Measurements from ENCODE around the gene BRD3OS. TPM values are rescaled to one million over a fixed set of nuclear protein-coding genes. Genes with fewer than 3 reads are reported as not detected.
A peak's percentile ranks its signal among the peaks of the same experiment; 100 is the strongest.

Gene BRD3OS
- total RNA-seq, 1 donor from 2014 or later, result 20.2 TPM

GRCh38 chr9:134054891-134055811, 29.9 kb downstream of the BRD3OS start:
- Histone ChIP-seq H3K4me1 (ENCODE audit: insufficient read depth, low read length) (peaks cover 44% of the 10 kb centered on the region), H3K9me3 (ENCODE audit: insufficient read depth, low read depth, low read length) (no peaks in the 10 kb centered on the region), H3K27ac (ENCODE audit: low read depth, low read length) (no peak overlapping the region), H3K4me2 (ENCODE audit: low read length) (peak overlapping the region; percentile 64), H2AFZ (ENCODE audit: low read depth, low read length) (no peak overlapping the region), H3K9ac (ENCODE audit: low read length) (no peak overlapping the region), H3K4me3 (ENCODE audit: insufficient read depth, low read depth, low read length) (no peak overlapping the region), H3K27me3 (ENCODE audit: insufficient read depth, low read length) (no peaks in the 10 kb centered on the region), H4K20me1 (ENCODE audit: insufficient read depth, low read length) (peaks cover 85% of the 10 kb centered on the region), H3K79me2 (ENCODE audit: insufficient read depth, low read length) (peaks cover 73% of the 10 kb centered on the region), H3K36me3 (ENCODE audit: insufficient read depth, low read length) (no peaks in the 10 kb centered on the region)
- FAIRE-seq, result no peak
- H3K36me3 Mint-ChIP-seq (ENCODE audit: low read depth, unreplicated experiment), result peaks cover 7% of the 10 kb centered on the region
- H3K9me3 Mint-ChIP-seq (ENCODE audit: unreplicated experiment), result no peaks in the 10 kb centered on the region
- H3K4me1 Mint-ChIP-seq (ENCODE audit: low read depth, unreplicated experiment), result peaks cover 8% of the 10 kb centered on the region
- H3K27me3 Mint-ChIP-seq (ENCODE audit: low read depth, unreplicated experiment), result no peaks in the 10 kb centered on the region
- no peak overlapping the region for H3K4me3 Mint-ChIP-seq (ENCODE audit: unreplicated experiment)
- no peak overlapping the region for H3K27ac Mint-ChIP-seq (ENCODE audit: unreplicated experiment)
- DNase-seq (ENCODE audit: low read depth), result no peak
- TF ChIP-seq CTCF (IDR thresholded peaks at IDR 0.05; ENCODE audit: insufficient read depth, low read depth, low read length), result no peak
- no peak for TF ChIP-seq EZH2 (IDR thresholded peaks at IDR 0.05; ENCODE audit: insufficient read depth, low read length)

GRCh38 chr9:134055981-134056461, 30.7 kb downstream of the BRD3OS start:
- peaks cover 6% of the 10 kb centered on the region for H3K36me3 Mint-ChIP-seq (ENCODE audit: low read depth, unreplicated experiment)
- Histone ChIP-seq H2AFZ (ENCODE audit: low read depth, low read length) (no peak overlapping the region), H3K9me3 (ENCODE audit: insufficient read depth, low read depth, low read length) (no peaks in the 10 kb centered on the region), H3K36me3 (ENCODE audit: insufficient read depth, low read length) (no peaks in the 10 kb centered on the region), H3K79me2 (ENCODE audit: insufficient read depth, low read length) (peaks cover 82% of the 10 kb centered on the region), H3K4me3 (ENCODE audit: insufficient read depth, low read depth, low read length) (no peak overlapping the region), H3K4me1 (ENCODE audit: insufficient read depth, low read length) (peaks cover 46% of the 10 kb centered on the region), H3K9ac (ENCODE audit: low read length) (no peak overlapping the region), H3K4me2 (ENCODE audit: low read length) (peak overlapping the region; percentile 64), H3K27me3 (ENCODE audit: insufficient read depth, low read length) (no peaks in the 10 kb centered on the region), H4K20me1 (ENCODE audit: insufficient read depth, low read length) (peaks cover 89% of the 10 kb centered on the region), H3K27ac (ENCODE audit: low read depth, low read length) (no peak overlapping the region)
- DNase-seq (ENCODE audit: low read depth) (peak; percentile 73), FAIRE-seq (no peak)
- no peaks in the 10 kb centered on the region for H3K9me3 Mint-ChIP-seq (ENCODE audit: unreplicated experiment)
- peaks cover 13% of the 10 kb centered on the region for H3K4me1 Mint-ChIP-seq (ENCODE audit: low read depth, unreplicated experiment)
- H3K27me3 Mint-ChIP-seq (ENCODE audit: low read depth, unreplicated experiment), result no peaks in the 10 kb centered on the region
- TF ChIP-seq CTCF (IDR thresholded peaks at IDR 0.05; ENCODE audit: insufficient read depth, low read depth, low read length), result no peak
- H3K27ac Mint-ChIP-seq (ENCODE audit: unreplicated experiment), result no peak overlapping the region
- no peak overlapping the region for H3K4me3 Mint-ChIP-seq (ENCODE audit: unreplicated experiment)

Data from astrocyte (in vitro differentiated cells and primary cell).